ENCODE data around the gene CDK7. TPM values are rescaled to one million over a fixed set of nuclear protein-coding genes. Genes with fewer than 3 reads are reported as not detected.

The CDK7 gene
- total RNA-seq, 1 donor from 2014 or later: 35.4 TPM

GRCh38 chr5:69237877-69238276, 3.2 kb downstream of the CDK7 start:
- H3K4me3 Mint-ChIP-seq (ENCODE audit: unreplicated experiment): peak overlapping the region; percentile 40
- H3K9me3 Mint-ChIP-seq (ENCODE audit: unreplicated experiment): no peaks in the 10 kb centered on the region
- H3K36me3 Mint-ChIP-seq (ENCODE audit: unreplicated experiment): peaks cover 18% of the 10 kb centered on the region
- TF ChIP-seq CTCF (IDR thresholded peaks at IDR 0.05): no peak
- peak overlapping the region; percentile 58 for H3K27ac Mint-ChIP-seq (ENCODE audit: unreplicated experiment)
- H3K27me3 Mint-ChIP-seq (ENCODE audit: unreplicated experiment): no peaks in the 10 kb centered on the region
- peaks cover 60% of the 10 kb centered on the region for H3K4me1 Mint-ChIP-seq (ENCODE audit: unreplicated experiment)
- DNase-seq (ENCODE audit: extremely low spot score, unreplicated experiment): no peak

- Mint-ChIP-seq H3K36me3 (ENCODE audit: unreplicated experiment) (peaks cover 22% of the 10 kb centered on the region), H3K9me3 (ENCODE audit: unreplicated experiment) (no peaks in the 10 kb centered on the region), H3K27ac (ENCODE audit: unreplicated experiment) (peak overlapping the region; percentile 85), H3K4me3 (ENCODE audit: unreplicated experiment) (peak overlapping the region; percentile 59), H3K4me1 (ENCODE audit: unreplicated experiment) (peaks cover 64% of the 10 kb centered on the region), H3K27me3 (ENCODE audit: unreplicated experiment) (no peaks in the 10 kb centered on the region)
- DNase-seq (ENCODE audit: extremely low spot score, unreplicated experiment): no peak
- no peak for TF ChIP-seq CTCF (IDR thresholded peaks at IDR 0.05)
Measured at GRCh38 chr5:69238760-69239251, 4.1 kb downstream of the CDK7 start.

DNA sequence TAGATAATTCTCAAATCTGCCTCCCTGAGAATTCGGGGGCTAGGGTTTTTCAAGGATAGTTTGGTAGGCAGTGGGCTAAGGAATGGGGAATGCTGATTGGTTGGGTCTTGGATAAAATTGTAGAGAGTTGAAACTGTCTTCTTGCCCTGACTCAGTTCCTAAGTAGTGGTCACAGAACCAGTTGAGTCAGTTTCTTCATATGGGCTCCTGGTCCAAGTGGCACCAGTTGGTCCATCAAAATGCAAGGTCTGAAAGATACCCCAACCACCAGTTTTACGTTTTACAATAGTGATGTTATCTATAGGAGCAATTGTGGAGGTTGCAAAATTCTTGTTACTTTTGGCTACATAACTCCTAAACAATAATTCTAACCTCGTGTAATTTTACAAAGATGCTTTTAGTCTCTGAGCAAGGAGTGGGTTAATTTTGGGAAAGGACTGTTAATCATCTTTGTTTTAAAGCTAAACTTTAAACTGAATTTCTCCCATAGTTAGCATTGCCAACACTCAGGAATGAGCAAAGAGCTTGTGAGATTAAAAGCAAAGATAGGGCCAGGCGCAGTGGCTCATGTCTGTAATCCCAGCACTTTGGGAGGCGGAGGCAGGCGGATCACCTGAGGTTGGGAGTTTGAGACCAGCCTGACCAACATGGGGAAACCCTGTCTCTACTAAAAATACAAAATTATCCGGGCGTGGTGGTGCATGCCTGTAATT, 7.7 kb downstream of the CDK7 start:
- no peak for TF ChIP-seq CTCF (IDR thresholded peaks at IDR 0.05)
- DNase-seq (ENCODE audit: extremely low spot score, unreplicated experiment): no peak
- Mint-ChIP-seq H3K4me3 (ENCODE audit: unreplicated experiment) (no peak overlapping the region), H3K27me3 (ENCODE audit: unreplicated experiment) (no peaks in the 10 kb centered on the region), H3K4me1 (ENCODE audit: unreplicated experiment) (peaks cover 57% of the 10 kb centered on the region), H3K9me3 (ENCODE audit: unreplicated experiment) (peaks cover 8% of the 10 kb centered on the region), H3K27ac (ENCODE audit: unreplicated experiment) (no peak overlapping the region), H3K36me3 (ENCODE audit: unreplicated experiment) (peaks cover 29% of the 10 kb centered on the region)

DNA sequence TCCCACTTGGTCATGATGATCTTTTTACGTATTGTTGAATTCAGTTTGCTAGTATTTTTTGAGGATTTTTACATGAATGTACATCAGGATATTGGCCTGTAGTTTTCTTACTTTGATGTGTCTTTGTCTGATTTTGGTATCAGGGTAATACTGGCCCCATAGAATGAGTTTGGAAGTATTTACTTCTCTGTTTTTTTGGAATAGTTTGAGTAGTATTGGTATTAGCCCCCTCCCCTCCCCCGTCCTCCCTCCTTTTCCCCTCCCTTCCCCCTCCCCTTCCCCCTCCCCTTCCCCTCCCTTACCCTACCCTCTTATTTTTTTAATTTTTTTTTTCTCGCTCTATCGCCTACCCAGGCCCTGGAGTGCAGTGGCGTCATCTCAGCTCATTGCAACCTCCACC, 10.3 kb downstream of the CDK7 start:
- no peak for TF ChIP-seq CTCF (IDR thresholded peaks at IDR 0.05)
- H3K4me1 Mint-ChIP-seq (ENCODE audit: unreplicated experiment): peaks cover 36% of the 10 kb centered on the region
- peaks cover 21% of the 10 kb centered on the region for H3K9me3 Mint-ChIP-seq (ENCODE audit: unreplicated experiment)
- no peak overlapping the region for H3K4me3 Mint-ChIP-seq (ENCODE audit: unreplicated experiment)
- H3K27me3 Mint-ChIP-seq (ENCODE audit: unreplicated experiment): no peaks in the 10 kb centered on the region
- H3K27ac Mint-ChIP-seq (ENCODE audit: unreplicated experiment): no peak overlapping the region
- no peak for DNase-seq (ENCODE audit: extremely low spot score, unreplicated experiment)
- H3K36me3 Mint-ChIP-seq (ENCODE audit: unreplicated experiment): peaks cover 35% of the 10 kb centered on the region

GRCh38 chr5:69248019-69248418, 13.3 kb downstream of the CDK7 start:
- peaks cover 25% of the 10 kb centered on the region for H3K36me3 Mint-ChIP-seq (ENCODE audit: unreplicated experiment)
- H3K27ac Mint-ChIP-seq (ENCODE audit: unreplicated experiment): no peak overlapping the region
- DNase-seq (ENCODE audit: extremely low spot score, unreplicated experiment): no peak
- no peaks in the 10 kb centered on the region for H3K27me3 Mint-ChIP-seq (ENCODE audit: unreplicated experiment)
- peaks cover 24% of the 10 kb centered on the region for H3K4me1 Mint-ChIP-seq (ENCODE audit: unreplicated experiment)
- no peak overlapping the region for H3K4me3 Mint-ChIP-seq (ENCODE audit: unreplicated experiment)
- H3K9me3 Mint-ChIP-seq (ENCODE audit: unreplicated experiment): peaks cover 21% of the 10 kb centered on the region
- no peak for TF ChIP-seq CTCF (IDR thresholded peaks at IDR 0.05)

All from osteocyte (in vitro differentiated cells).